ENCODE measurements around the gene SMIM38.
"Not testable (repeated sequence)": the region's sequence is repeated elsewhere in the genome, so short reads cannot be mapped to it uniquely, and the experiment has no call there.

The SMIM38 gene

DNA sequence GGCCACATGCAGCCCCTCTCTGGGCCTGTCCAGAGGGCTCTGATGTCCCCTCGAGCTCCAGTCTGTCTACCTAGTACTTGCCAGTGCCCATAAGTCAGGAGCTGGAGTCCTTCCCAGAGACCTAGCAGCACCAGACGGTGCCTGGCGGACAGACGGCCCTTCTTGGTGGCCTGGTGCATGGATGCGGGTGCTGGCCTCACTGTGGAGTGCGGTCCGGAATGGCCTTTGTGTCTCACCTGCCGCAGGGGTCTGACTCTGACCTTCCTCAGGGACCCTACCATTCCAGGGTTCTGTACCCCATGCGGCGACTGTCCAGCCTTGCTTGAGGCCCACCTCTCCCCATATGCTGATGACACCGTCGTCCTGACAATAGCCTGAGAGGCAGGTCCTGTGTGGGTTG lies 29.4 kb upstream of the SMIM38 start:
- Mint-ChIP-seq H3K9me3 (peaks cover 6% of the 10 kb centered on the region), H3K27ac (ENCODE audit: low read depth) (no peak overlapping the region), H3K4me1 (no peaks in the 10 kb centered on the region), H3K4me3 (no peak overlapping the region), H3K36me3 (ENCODE audit: insufficient read depth) (no peaks in the 10 kb centered on the region), H3K27me3 (peaks cover 5% of the 10 kb centered on the region)
- ATAC-seq (replicated peaks; ENCODE audit: extremely low read depth, poor library complexity, severe bottlenecking) (no peak), DNase-seq (ENCODE audit: low spot score in 2 of 2) (no peak)

DNA sequence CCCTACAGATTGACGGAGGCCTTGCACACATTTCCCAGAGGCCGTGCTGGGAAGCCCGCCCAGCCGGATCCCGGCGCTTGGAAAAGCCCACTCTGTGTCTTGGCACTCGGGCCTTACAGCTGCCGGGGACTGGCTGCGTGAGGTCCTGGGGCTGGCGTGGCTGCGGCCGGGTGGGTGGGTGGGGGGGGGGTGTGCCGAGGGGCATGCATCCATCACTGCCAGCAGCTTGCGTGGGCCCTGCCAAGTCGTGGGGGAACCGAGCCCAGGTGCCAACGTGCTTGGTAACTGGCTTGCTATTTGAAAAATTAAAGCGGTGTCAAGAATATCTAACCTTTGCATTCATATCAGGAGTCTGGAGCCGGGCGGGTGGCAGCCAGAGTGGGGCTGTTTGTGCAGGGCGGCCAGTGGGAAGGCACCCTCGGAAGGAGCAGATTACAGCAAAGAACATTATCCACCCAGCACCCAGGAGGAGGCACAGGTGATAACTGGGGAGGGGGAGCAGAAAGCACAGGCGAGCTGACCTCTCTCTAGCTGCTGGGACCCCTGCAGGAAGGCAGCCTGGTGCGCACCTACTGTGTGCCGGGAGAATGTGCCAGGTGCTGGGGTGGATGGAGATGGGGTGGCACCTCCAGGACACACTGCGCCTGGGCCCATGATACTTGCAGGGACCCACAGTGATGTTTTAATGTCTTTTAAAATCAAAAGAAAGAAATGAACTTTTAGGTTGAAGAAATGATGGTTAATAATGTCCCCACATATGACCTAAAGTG lies 28.5 kb upstream of the SMIM38 start:
- DNase-seq (ENCODE audit: low spot score in 2 of 2): no peak
- ATAC-seq (replicated peaks; ENCODE audit: extremely low read depth, poor library complexity, severe bottlenecking): no peak
- no peaks in the 10 kb centered on the region for H3K36me3 Mint-ChIP-seq (ENCODE audit: insufficient read depth)
- no peak overlapping the region for H3K27ac Mint-ChIP-seq (ENCODE audit: low read depth)
- H3K27me3 Mint-ChIP-seq: no peaks in the 10 kb centered on the region
- H3K9me3 Mint-ChIP-seq: peaks cover 6% of the 10 kb centered on the region
- H3K4me3 Mint-ChIP-seq: no peak overlapping the region
- no peaks in the 10 kb centered on the region for H3K4me1 Mint-ChIP-seq

DNA sequence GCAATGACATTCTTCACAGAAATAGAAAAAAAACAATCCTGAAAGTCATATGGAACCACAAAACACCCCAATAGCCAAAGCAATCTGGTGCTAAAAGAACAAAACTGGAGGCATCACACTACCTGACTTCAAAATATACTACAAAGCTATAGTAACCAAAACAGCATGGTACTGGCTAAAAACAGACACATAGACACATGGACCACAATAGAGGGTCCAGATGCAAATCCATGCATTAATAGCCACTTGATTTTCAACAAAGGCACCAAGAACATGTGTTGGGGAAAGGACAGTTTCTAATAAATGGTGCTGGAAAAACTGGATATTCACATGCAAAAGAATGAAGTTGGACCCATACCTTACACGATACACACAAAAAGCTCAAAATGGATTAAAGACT lies 27.9 kb upstream of the SMIM38 start:
- Mint-ChIP-seq H3K36me3 (ENCODE audit: insufficient read depth) (no peaks in the 10 kb centered on the region), H3K9me3 (peaks cover 6% of the 10 kb centered on the region), H3K27me3 (no peaks in the 10 kb centered on the region), H3K4me1 (no peaks in the 10 kb centered on the region), H3K27ac (ENCODE audit: low read depth) (no peak overlapping the region), H3K4me3 (no peak overlapping the region)
- ATAC-seq (replicated peaks; ENCODE audit: extremely low read depth, poor library complexity, severe bottlenecking) (no peak), DNase-seq (ENCODE audit: low spot score in 2 of 2) (no peak)

DNA sequence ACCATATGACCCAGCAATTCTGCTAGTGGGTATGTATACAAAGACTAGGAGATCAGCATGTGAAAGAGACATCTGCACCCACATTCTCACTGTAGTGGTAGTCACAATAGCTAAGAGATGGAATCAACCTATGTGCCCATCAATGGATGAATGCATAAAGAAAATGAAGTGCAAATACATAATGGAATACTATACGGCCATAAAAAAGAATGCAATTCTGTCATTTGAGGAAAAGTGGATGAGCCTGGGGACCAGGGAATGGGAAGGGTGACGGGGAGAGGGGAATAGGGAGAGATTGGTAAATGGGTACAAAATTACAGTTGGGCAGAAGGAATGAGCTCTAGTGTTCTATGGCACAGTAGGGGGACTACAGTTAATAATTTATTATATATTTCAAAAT lies 26.7 kb upstream of the SMIM38 start:
- H3K27me3 Mint-ChIP-seq: no peaks in the 10 kb centered on the region
- ATAC-seq (replicated peaks; ENCODE audit: extremely low read depth, poor library complexity, severe bottlenecking) (no peak), DNase-seq (ENCODE audit: low spot score in 2 of 2) (no peak)
- no peaks in the 10 kb centered on the region for H3K4me1 Mint-ChIP-seq
- no peaks in the 10 kb centered on the region for H3K36me3 Mint-ChIP-seq (ENCODE audit: insufficient read depth)
- peaks cover 6% of the 10 kb centered on the region for H3K9me3 Mint-ChIP-seq
- H3K4me3 Mint-ChIP-seq: no peak overlapping the region
- H3K27ac Mint-ChIP-seq (ENCODE audit: low read depth): no peak overlapping the region

DNA sequence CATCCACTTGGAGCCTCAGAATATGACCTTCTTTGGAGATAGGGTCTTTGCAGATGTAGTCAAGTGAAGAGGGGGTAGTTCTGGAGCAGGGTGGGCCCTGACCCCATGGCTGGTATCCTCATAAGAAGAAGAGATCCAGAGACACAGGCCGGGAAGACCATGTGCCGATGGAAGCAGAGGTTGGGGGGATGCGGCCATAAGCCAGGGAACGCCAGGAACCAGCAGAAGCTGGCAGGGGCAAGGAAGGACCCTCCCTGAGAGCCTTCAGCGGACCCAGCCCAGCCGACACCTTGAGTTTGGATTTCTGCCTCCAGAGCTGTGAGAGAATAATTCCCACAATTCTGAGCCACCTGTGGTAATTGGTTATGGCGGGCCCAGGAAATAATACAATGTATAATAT lies 26.1 kb upstream of the SMIM38 start:
- H3K27ac Mint-ChIP-seq (ENCODE audit: low read depth): no peak overlapping the region
- no peak overlapping the region for H3K4me3 Mint-ChIP-seq
- no peak for ATAC-seq (replicated peaks; ENCODE audit: extremely low read depth, poor library complexity, severe bottlenecking)
- no peaks in the 10 kb centered on the region for H3K27me3 Mint-ChIP-seq
- H3K4me1 Mint-ChIP-seq: no peaks in the 10 kb centered on the region
- peaks cover 6% of the 10 kb centered on the region for H3K9me3 Mint-ChIP-seq
- H3K36me3 Mint-ChIP-seq (ENCODE audit: insufficient read depth): no peaks in the 10 kb centered on the region
- DNase-seq (ENCODE audit: low spot score in 2 of 2): no peak

DNA sequence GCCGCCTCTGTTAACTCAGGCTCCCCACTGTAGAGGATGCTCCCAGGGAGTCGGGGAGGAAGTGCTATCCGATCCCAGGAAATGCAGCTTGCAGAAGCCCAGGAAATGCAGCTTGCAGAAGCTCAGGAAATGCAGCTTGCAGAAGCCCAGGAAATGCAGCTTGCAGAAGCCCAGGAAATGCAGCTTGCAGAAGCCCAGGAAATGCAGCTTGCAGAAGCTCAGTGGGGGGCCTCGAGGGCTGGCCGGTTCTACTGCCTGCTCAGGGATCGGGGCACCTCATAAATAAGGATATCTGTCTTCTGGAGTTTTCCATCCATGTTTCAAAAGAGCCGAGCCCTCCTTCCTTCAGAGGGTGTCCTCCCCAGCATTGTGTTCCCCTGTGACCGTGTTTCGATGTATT lies 25.1 kb upstream of the SMIM38 start:
- H3K9me3 Mint-ChIP-seq: peaks cover 6% of the 10 kb centered on the region
- H3K36me3 Mint-ChIP-seq (ENCODE audit: insufficient read depth): no peaks in the 10 kb centered on the region
- H3K27ac Mint-ChIP-seq (ENCODE audit: low read depth): no peak overlapping the region
- peaks cover 4% of the 10 kb centered on the region for H3K27me3 Mint-ChIP-seq
- no peak overlapping the region for H3K4me3 Mint-ChIP-seq
- H3K4me1 Mint-ChIP-seq: no peaks in the 10 kb centered on the region
- no peak for ATAC-seq (replicated peaks; ENCODE audit: extremely low read depth, poor library complexity, severe bottlenecking)
- no peak for DNase-seq (ENCODE audit: low spot score in 2 of 2)

DNA sequence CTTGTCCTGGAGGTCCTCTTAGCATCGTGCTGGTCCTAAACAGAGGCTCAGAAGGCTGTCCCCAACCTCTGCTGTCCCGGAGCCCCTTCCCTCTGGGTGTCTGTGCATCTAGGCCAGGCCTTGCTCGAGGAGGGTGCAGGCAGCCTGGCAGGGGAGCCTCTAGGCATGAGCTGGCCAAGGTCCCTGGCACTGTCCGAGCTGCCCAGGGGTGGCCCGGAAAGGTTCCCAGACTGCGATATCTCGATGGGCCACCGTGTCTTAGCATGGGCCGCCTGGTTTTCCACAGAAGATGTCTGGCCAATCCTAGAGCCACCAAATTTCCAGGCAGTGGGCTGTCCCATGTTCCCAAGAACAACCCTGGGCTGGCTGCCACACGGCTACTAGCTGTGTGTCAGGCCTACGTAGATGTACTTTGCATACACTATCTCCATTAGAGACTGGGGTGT lies 24.6 kb upstream of the SMIM38 start:
- H3K27ac Mint-ChIP-seq (ENCODE audit: low read depth): no peak overlapping the region
- H3K9me3 Mint-ChIP-seq: peaks cover 6% of the 10 kb centered on the region
- no peaks in the 10 kb centered on the region for H3K36me3 Mint-ChIP-seq (ENCODE audit: insufficient read depth)
- H3K4me3 Mint-ChIP-seq: no peak overlapping the region
- no peak for DNase-seq (ENCODE audit: low spot score in 2 of 2)
- no peaks in the 10 kb centered on the region for H3K4me1 Mint-ChIP-seq
- H3K27me3 Mint-ChIP-seq: peaks cover 9% of the 10 kb centered on the region
- ATAC-seq (replicated peaks; ENCODE audit: extremely low read depth, poor library complexity, severe bottlenecking): no peak

DNA sequence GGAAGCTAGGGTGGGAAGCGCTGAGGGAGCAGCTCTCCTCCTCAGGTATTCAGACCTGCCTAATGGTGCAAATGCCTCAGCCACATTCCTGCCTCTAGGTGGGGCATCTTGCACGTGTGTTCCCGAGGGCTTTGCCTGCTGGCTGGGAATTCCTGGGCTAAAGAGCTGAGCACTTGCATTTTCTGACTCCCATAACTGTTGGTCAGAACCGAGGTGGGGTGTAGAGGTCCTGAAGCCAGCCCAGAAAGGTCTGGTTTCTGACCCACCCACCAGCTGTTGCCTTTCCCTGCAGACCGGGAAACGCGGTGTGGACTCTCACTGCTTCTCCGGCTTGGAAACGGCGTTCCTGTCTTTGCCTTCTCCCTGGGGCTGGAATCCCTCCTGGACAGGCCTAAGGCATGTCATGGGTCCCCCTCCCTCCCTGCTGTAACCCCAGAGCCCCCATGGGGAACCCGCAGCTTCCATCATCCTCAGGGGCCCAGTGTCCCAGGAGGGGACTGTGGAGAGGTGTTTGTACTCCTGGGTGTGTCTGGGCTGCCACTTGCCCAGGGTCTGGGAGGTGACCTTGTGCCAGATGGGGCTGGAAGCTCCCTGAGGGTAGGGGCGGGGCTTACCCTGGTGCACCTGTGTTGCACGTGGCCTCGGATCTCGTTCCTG lies 24.0 kb upstream of the SMIM38 start:
- H3K4me3 Mint-ChIP-seq: no peak overlapping the region
- no peaks in the 10 kb centered on the region for H3K4me1 Mint-ChIP-seq
- no peaks in the 10 kb centered on the region for H3K36me3 Mint-ChIP-seq (ENCODE audit: insufficient read depth)
- DNase-seq (ENCODE audit: low spot score in 2 of 2) (no peak), ATAC-seq (replicated peaks; ENCODE audit: extremely low read depth, poor library complexity, severe bottlenecking) (no peak)
- peaks cover 6% of the 10 kb centered on the region for H3K9me3 Mint-ChIP-seq
- no peak overlapping the region for H3K27ac Mint-ChIP-seq (ENCODE audit: low read depth)
- H3K27me3 Mint-ChIP-seq: peaks cover 13% of the 10 kb centered on the region

DNA sequence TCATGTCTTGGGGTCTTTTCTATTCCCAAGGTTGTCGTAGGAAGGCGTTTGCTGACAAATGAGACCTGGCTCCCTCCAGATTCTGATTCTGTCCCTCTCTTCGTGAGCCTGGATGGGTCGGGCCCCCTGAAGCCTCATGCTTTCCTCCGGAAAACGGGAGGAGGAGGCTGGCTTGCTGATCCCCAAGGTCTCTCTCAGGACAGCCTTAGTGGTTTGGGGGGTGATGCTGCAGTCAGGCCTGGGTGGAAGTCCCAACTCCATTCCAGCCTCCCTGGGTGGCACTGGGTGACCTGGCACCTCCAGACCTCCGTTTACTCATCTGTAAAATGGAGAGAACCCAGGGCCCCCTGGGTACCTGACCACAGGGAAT lies 23.4 kb upstream of the SMIM38 start:
- no peak for DNase-seq (ENCODE audit: low spot score in 2 of 2)
- Mint-ChIP-seq H3K36me3 (ENCODE audit: insufficient read depth) (no peaks in the 10 kb centered on the region), H3K4me3 (no peak overlapping the region), H3K27me3 (peaks cover 16% of the 10 kb centered on the region), H3K27ac (ENCODE audit: low read depth) (no peak overlapping the region), H3K4me1 (no peaks in the 10 kb centered on the region), H3K9me3 (peaks cover 6% of the 10 kb centered on the region)
- no peak for ATAC-seq (replicated peaks; ENCODE audit: extremely low read depth, poor library complexity, severe bottlenecking)

DNA sequence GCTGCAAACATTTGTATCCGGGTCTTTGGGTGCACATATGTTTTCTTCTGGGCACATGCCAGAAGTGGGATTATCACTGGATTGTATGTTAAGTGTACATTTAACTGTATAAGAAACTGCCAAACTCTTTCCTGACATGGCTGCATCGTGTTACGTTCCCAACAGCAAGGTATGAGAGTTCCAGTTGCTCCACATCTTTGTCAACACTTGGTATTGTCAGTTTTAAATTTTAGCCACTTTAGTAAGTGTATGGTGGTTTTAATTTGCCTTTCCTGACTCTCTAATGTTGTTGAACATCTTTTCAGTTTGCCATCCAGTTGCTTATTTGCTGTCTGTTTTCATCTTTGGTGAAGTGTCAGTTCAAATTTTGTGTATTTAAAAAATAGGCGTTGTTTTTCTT lies 22.5 kb upstream of the SMIM38 start:
- Mint-ChIP-seq H3K4me3 (no peak overlapping the region), H3K9me3 (peaks cover 6% of the 10 kb centered on the region), H3K27me3 (peaks cover 25% of the 10 kb centered on the region), H3K4me1 (no peaks in the 10 kb centered on the region), H3K36me3 (ENCODE audit: insufficient read depth) (no peaks in the 10 kb centered on the region), H3K27ac (ENCODE audit: low read depth) (no peak overlapping the region)
- ATAC-seq (replicated peaks; ENCODE audit: extremely low read depth, poor library complexity, severe bottlenecking) (no peak), DNase-seq (ENCODE audit: low spot score in 2 of 2) (no peak)

DNA sequence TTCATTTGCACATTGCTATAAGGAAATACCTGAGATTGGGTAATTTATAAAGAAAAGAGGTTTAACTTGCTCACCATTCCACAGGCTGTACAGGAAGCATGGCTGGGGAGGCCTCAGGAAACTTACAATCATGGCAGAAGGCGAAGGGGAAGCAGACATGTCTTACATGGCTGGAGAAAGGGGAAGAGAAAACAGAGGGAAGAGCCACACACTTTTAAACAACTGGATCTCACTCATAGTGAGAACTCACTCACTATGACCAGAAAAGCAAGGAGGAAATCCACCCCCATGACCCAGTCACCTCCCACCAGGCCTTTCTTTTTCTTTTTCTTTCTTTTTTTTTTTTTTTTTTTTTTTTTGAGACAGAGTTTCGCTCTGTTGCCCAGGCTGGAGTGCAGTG lies 21.6 kb upstream of the SMIM38 start:
- H3K4me3 Mint-ChIP-seq; ATAC-seq (replicated peaks; ENCODE audit: extremely low read depth, poor library complexity, severe bottlenecking); H3K4me1 Mint-ChIP-seq; DNase-seq (ENCODE audit: low spot score in 2 of 2); H3K27ac Mint-ChIP-seq (ENCODE audit: low read depth); H3K9me3 Mint-ChIP-seq; H3K36me3 Mint-ChIP-seq (ENCODE audit: insufficient read depth): not testable (repeated sequence)
- H3K27me3 Mint-ChIP-seq: peaks cover 34% of the 10 kb centered on the region

DNA sequence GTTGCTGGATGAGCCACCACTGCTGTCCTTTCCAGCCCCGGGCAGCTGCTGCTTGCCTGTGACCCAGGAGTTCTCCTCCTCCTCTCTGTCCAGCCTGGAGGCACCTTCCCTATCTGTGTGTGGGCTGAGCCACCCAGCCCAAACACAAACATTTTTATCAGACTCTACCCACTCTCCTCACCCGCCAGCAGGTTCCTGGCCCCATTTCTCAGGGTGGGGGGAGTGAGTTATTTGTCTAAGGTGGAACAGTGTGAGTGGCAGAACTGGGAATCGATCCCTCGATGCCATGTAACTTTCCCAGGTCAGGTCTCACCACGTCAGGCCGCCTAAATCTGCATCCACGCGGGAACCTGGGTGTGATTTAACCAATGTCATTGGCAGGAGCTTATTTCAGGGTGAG lies 20.8 kb upstream of the SMIM38 start:
- H3K9me3 Mint-ChIP-seq: no peaks in the 10 kb centered on the region
- H3K27ac Mint-ChIP-seq (ENCODE audit: low read depth): no peak overlapping the region

More for the DNA sequence above, 20.8 kb upstream of the SMIM38 start:
- Mint-ChIP-seq H3K36me3 (ENCODE audit: insufficient read depth) (no peaks in the 10 kb centered on the region), H3K27me3 (peaks cover 36% of the 10 kb centered on the region), H3K4me3 (no peak overlapping the region), H3K4me1 (no peaks in the 10 kb centered on the region)
- no peak for DNase-seq (ENCODE audit: low spot score in 2 of 2)
- ATAC-seq (replicated peaks; ENCODE audit: extremely low read depth, poor library complexity, severe bottlenecking): no peak

Data from central memory CD8-positive, alpha-beta T cell (primary cell).